ENCODE data around the gene SPDEF.

DNA sequence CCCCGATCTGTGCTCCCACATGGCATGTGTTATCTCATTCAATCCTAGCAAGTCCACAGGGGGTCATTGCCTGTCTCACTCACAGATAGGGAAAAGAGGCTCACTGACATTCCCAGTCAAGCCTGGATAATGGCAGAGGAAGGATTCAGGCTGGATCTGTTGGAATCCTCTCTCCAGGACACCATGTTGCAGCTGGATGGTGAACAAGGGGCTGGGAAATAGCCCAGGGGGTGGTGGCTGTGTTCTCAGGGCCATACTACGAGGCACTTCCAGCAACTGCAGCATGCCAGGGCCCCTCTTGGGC lies 5.0 kb upstream of the SPDEF start:
- TF ChIP-seq ZNF282 (IDR thresholded peaks at IDR 0.05; ENCODE audit: partially characterized antibody) (no peak), MEF2D (CRISPR knock-in tag; IDR thresholded peaks at IDR 0.05) (no peak), GATAD1 (CRISPR knock-in tag; IDR thresholded peaks at IDR 0.05) (no peak), TAF15 (IDR thresholded peaks at IDR 0.05; ENCODE audit: low read depth, low read length, poor library complexity, severe bottlenecking) (no peak), KDM6A (CRISPR knock-in tag; IDR thresholded peaks at IDR 0.05; ENCODE audit: low read depth) (no peak), FOSL2 (CRISPR knock-in tag; IDR thresholded peaks at IDR 0.05) (no peak), ZNF160 (CRISPR knock-in tag; IDR thresholded peaks at IDR 0.05) (no peak), CREB3 (CRISPR knock-in tag; IDR thresholded peaks at IDR 0.05) (no peak), ADNP (CRISPR knock-in tag; IDR thresholded peaks at IDR 0.05) (0 out of 2 replicates have a peak, but pooled peaks have one; percentile 0)
- TF ChIP-seq, protein P1, sequence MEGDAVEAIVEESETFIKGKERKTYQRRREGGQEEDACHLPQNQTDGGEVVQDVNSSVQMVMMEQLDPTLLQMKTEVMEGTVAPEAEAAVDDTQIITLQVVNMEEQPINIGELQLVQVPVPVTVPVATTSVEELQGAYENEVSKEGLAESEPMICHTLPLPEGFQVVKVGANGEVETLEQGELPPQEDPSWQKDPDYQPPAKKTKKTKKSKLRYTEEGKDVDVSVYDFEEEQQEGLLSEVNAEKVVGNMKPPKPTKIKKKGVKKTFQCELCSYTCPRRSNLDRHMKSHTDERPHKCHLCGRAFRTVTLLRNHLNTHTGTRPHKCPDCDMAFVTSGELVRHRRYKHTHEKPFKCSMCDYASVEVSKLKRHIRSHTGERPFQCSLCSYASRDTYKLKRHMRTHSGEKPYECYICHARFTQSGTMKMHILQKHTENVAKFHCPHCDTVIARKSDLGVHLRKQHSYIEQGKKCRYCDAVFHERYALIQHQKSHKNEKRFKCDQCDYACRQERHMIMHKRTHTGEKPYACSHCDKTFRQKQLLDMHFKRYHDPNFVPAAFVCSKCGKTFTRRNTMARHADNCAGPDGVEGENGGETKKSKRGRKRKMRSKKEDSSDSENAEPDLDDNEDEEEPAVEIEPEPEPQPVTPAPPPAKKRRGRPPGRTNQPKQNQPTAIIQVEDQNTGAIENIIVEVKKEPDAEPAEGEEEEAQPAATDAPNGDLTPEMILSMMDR (CRISPR knock-in tag; IDR thresholded peaks at IDR 0.05), result no peak
- TF ChIP-seq, protein P2, sequence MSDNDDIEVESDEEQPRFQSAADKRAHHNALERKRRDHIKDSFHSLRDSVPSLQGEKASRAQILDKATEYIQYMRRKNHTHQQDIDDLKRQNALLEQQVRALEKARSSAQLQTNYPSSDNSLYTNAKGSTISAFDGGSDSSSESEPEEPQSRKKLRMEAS (IDR thresholded peaks at IDR 0.05), result no peak

All from HepG2 (cell line).